Activated CD8-positive, alpha-beta T cell treated with anti-CD3 and anti-CD28 coated beads for 36 hours (primary cell): ENCODE measurements around the gene RRP36. TPM values are rescaled to one million over a fixed set of nuclear protein-coding genes. Genes with fewer than 3 reads are reported as not detected.

Experiments used
- ATAC-seq: fragments of 200-7000 bp; cut with Tn5 transposase; one replicate; pipeline ENCODE4 v1.10.0; 2021; ENCODE audit warnings: mild to moderate bottlenecking, moderate library complexity
- CTCF ChIA-PET: fragments of 350-600 bp; sonication (Branson Sonifier 250); formaldehyde crosslinking; loops from one replicate; lab custom pipeline; 2021; ENCODE audit warnings: antibody characterized with exemption; lab: Charles Lee
- POLR2A ChIA-PET: fragments of 350-600 bp; sonication (Branson Sonifier 250); formaldehyde crosslinking; loops from one replicate; lab custom pipeline; 2021; ENCODE audit warnings: antibody characterized with exemption; lab: Charles Lee
- DNase-seq: peaks from one replicate; pipeline ENCODE4 v3.0.0-alpha.2; 2020
- H3K27ac Mint-ChIP-seq: one replicate; pipeline ENCODE4 v1.8.0; 2021; ENCODE audit warnings: mild to moderate bottlenecking, mixed read lengths
- H3K27me3 Mint-ChIP-seq: one replicate; pipeline ENCODE4 v1.8.0; 2021; ENCODE audit warnings: mixed read lengths
- H3K36me3 Mint-ChIP-seq: one replicate; pipeline ENCODE4 v1.8.0; 2021; ENCODE audit warnings: low read depth, mixed read lengths
- H3K4me1 Mint-ChIP-seq: one replicate; pipeline ENCODE4 v1.8.0; 2021; ENCODE audit warnings: low read depth, mixed read lengths
- H3K4me3 Mint-ChIP-seq: one replicate; pipeline ENCODE4 v1.8.0; 2021; ENCODE audit warnings: mild to moderate bottlenecking, moderate library complexity, mixed read lengths
- H3K9me3 Mint-ChIP-seq: one replicate; pipeline ENCODE4 v1.8.0; 2021; ENCODE audit warnings: mixed read lengths
- CTCF ChIP-seq: fragments of 200-600 bp; IDR thresholded peaks from one replicate; pipeline ENCODE4 v1.8.0; 2022; ENCODE audit warnings: antibody characterized with exemption, mild to moderate bottlenecking
- intact Hi-C: fragments of 100-400 bp; cut with micrococcal nuclease; formaldehyde crosslinking; loops from one replicate; pipeline ENCODE4 v1.10.0; 2022
- total RNA-seq, 2 experiments: library from RNA; stranded (reverse); gene quantifications; one replicate each; pipeline ENCODE4 v1.2.3, GENCODE V29; 2021

Gene RRP36
- total RNA-seq, 2 experiments from 2014 or later: 47.9 to 48.0 TPM

GRCh38 chr6:43075670-43076463 lies 54.4 kb downstream of the RRP36 start, which contains the start of gene PTK7:
Gene PTK7 (plus strand): TSS chr6:43076314. CDS start chr6:43076489, 175 bp downstream.
- Mint-ChIP-seq H3K27ac (no peak within 1 kb of the TSS), H3K36me3 (peaks cover 6% of the 10 kb centered on the region), H3K9me3 (no peaks in the 10 kb centered on the region), H3K4me3 (peak within 1 kb of the TSS; percentile 61), H3K4me1 (peaks cover 2% of the 10 kb centered on the region), H3K27me3 (peaks cover 10% of the 10 kb centered on the region)
- ATAC-seq (peak; percentile 80), DNase-seq (peak; percentile 39)
- ChIA-PET POLR2A (interaction anchor here (0.6 to 1.6 kb wide), 5 partner anchors 17 to 381 kb away, joined by 3 to 8 read pairs (median 3); partner anchors contain the start of genes CUL7, KLC4 and MRPL2), CTCF (interaction anchor here (0.8 to 2.1 kb wide), 5 partner anchors 67 to 177 kb away, joined by 4 to 17 read pairs (median 6); partner anchors contain the start of gene DNPH1)
- intact Hi-C loops: no loop called here
- TF ChIP-seq CTCF: no peak

DNA sequence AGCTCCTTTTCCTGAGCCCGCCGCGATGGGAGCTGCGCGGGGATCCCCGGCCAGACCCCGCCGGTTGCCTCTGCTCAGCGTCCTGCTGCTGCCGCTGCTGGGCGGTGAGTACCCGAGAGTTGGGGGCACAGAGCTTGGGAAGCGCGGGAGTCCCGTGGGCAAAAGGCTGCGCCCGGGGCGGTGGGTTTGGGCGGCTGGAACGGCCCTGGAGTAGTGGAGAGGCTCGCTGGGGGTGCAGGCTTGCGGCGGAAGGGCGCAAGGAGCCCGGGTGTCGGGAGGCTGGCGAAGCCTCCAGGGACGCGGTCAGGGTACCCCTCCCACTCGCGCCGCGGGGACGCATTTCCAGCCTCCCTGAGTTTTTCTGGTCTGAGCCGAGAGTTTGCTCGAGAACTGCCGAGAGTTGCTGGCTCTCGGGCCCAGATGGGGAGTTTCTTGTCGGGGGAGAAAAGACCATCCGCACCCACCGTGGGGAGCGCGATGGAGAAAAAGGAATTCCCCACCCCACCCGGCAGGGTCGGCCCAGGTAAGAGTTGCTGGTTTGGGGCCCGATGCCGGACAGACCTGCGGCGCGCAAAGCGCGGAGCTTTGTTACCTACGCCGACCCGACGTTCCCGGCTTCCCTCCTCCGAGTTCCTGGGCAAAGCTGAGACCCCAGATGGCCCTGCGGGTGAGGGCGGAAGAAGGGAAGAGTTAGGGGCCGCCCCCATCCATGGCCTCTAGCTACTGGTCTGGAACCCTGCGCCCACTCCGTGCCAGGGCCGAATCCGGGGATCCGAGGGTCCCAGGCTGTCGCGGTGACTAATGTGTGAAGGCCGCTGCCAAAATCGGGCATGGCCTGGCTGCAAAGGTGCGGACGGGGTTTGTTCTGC lies 55.3 kb downstream of the RRP36 start:
- DNase-seq: peak; percentile 16
- TF ChIP-seq CTCF: no peak
- peaks cover 10% of the 10 kb centered on the region for H3K27me3 Mint-ChIP-seq
- intact Hi-C loops: no loop called here
- H3K9me3 Mint-ChIP-seq: no peaks in the 10 kb centered on the region
- peak overlapping the region; percentile 61 for H3K4me3 Mint-ChIP-seq
- no peak overlapping the region for H3K27ac Mint-ChIP-seq
- peaks cover 2% of the 10 kb centered on the region for H3K4me1 Mint-ChIP-seq
- CTCF ChIA-PET: interaction anchor here (1.3 to 2.1 kb wide), 2 partner anchors 66 to 152 kb away, joined by 4 to 17 read pairs; partner anchors contain the start of gene DNPH1
- POLR2A ChIA-PET: interaction anchor here (0.6 to 1.6 kb wide), 10 partner anchors 9 to 380 kb away, joined by 3 to 8 read pairs (median 3); partner anchors contain the start of genes CUL7, KLC4 and MRPL2
- ATAC-seq: peak; percentile 10
- H3K36me3 Mint-ChIP-seq: peaks cover 6% of the 10 kb centered on the region

DNA sequence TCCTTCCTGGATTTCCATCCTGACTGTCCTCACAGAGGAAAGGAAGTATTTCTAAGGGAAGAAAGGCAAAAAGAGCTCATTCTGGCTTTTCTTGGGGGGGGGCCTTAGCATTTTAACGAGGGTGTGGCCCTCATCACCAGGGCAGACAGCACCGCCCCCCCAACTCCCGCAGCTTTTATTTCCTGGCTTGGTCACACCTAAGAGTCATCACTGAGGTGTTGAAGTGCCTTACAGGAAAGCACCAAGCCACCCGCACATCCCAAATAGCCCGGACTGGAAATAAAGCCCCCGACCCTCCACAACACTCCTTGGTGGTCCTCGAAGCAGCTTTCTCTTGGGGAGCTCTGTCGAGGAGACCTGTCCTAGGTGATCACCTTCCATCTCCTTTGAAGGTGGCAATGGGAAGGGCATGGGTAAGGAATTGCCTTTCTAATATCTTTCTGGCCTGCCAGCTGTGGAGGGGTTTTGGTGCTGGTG lies 55.9 kb downstream of the RRP36 start:
- no peaks in the 10 kb centered on the region for H3K9me3 Mint-ChIP-seq
- ChIA-PET POLR2A (interaction anchor here (0.6 to 1.6 kb wide), 7 partner anchors 8 to 104 kb away, joined by 3 to 8 read pairs (median 3); partner anchors contain the start of genes KLC4 and MRPL2), CTCF (interaction anchor here (2.1 kb wide), 1 partner anchor 66 kb away, joined by 17 read pairs; no protein-coding TSS in a partner anchor)
- H3K27ac Mint-ChIP-seq: no peak overlapping the region
- H3K27me3 Mint-ChIP-seq: peaks cover 10% of the 10 kb centered on the region
- H3K4me3 Mint-ChIP-seq: peak overlapping the region; percentile 61
- H3K36me3 Mint-ChIP-seq: peaks cover 6% of the 10 kb centered on the region
- intact Hi-C loops: no loop called here
- DNase-seq (peak; percentile 33), ATAC-seq (no peak)
- TF ChIP-seq CTCF: no peak
- H3K4me1 Mint-ChIP-seq: peaks cover 2% of the 10 kb centered on the region

DNA sequence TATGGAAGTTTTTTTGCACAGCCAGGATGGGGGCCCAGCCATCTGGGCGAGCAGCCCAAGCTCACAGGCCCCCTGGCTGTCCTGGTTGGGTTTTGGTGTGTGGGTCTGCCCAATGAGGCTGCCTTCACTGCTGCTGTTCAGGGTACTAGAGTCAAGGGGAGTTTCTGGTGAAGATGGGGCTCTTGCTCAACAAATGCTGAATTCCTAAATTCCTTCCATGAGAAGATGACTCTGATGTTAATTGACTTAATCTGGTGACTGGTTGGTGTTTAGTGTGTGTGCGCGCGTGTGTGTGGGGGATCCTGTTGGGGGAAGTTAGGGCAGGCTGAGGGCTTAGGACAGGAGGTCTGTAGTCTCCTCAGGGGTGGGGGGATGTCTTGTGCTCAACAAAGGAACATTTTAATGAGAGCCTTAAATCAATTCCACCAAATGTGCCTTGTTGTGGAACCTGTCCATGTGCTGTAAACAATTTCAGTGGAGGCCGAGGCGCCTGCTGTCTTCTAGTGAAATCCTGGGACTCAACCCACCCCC lies 56.6 kb downstream of the RRP36 start:
- H3K4me1 Mint-ChIP-seq: peaks cover 2% of the 10 kb centered on the region
- no peak overlapping the region for H3K27ac Mint-ChIP-seq
- no peaks in the 10 kb centered on the region for H3K9me3 Mint-ChIP-seq
- no peak for TF ChIP-seq CTCF
- peaks cover 10% of the 10 kb centered on the region for H3K27me3 Mint-ChIP-seq
- ATAC-seq (no peak), DNase-seq (no peak)
- CTCF ChIA-PET: interaction anchor here (2.1 kb wide), 1 partner anchor 65 kb away, joined by 17 read pairs; no protein-coding TSS in a partner anchor
- H3K36me3 Mint-ChIP-seq: peaks cover 1% of the 10 kb centered on the region
- H3K4me3 Mint-ChIP-seq: no peak overlapping the region
- intact Hi-C loops: no loop called here
- POLR2A ChIA-PET: interaction anchor here (1.3 kb wide), 1 partner anchor 59 kb away, joined by 3 read pairs; no protein-coding TSS in a partner anchor
